ENCODE measurements around the gene GHR. TPM values are rescaled to one million over a fixed set of nuclear protein-coding genes. Genes with fewer than 3 reads are reported as not detected.

GHR gene
- total and polyA plus RNA-seq, 10 of the 15 experiments (the other 5 are each of a cell fraction or from before 2014, with no cell fraction given): 0.23 to 10.2 (median 0.48) TPM

GRCh38 chr5:42632354-42632900, 209.2 kb downstream of the GHR start:
- TF ChIP-seq CHD4 (IDR thresholded peaks at IDR 0.05) (no peak), SIN3A (IDR thresholded peaks at IDR 0.05; ENCODE audit: low read depth, low read length) (no peak), PRDM15 (CRISPR knock-in tag; IDR thresholded peaks at IDR 0.05) (no peak), SMC3 (IDR thresholded peaks at IDR 0.05; ENCODE audit: borderline replicate concordance, low read length) (no peak)
- H2AFZ ChIP-seq (ENCODE audit: control insufficient read depth, low read depth, low read length): no peak overlapping the region
- no TSS peak for BruUV-seq (replicated peaks)
- no peaks in the 10 kb centered on the region for H3K9me3 ChIP-seq (replicated peaks; ENCODE audit: control insufficient read depth, insufficient read depth, low read length)
- ChIA-PET RAD21 (ENCODE audit: unreplicated experiment) (no interaction called here), POLR2A (interaction anchor here (0.6 kb wide), 1 partner anchor 115 kb away, joined by 3 read pairs; no protein-coding TSS in a partner anchor), CTCF (interaction anchor here (1.0 to 1.4 kb wide), 2 partner anchors 210 to 936 kb away, joined by 3 read pairs; no protein-coding TSS in a partner anchor), SMC1A (ENCODE audit: uncharacterized antibody, unreplicated experiment) (interaction anchor here (1.1 to 1.3 kb wide), 3 partner anchors 9 to 49 kb away, joined by 3 read pairs; no protein-coding TSS in a partner anchor)
- H3K79me2 ChIP-seq (ENCODE audit: control insufficient read depth, insufficient read depth, low read length): no peaks in the 10 kb centered on the region
- intact Hi-C loops (cut with micrococcal nuclease; ENCODE audit: unreplicated experiment): no loop called here
- no peaks in the 10 kb centered on the region for H3K36me3 ChIP-seq (ENCODE audit: control insufficient read depth in 2 of 2, insufficient read depth in 2 of 2, low read length in 1 of 2)
- 0% methylated on average over 1 of the region's 1 CpG for WGBS (ENCODE audit: insufficient coverage, insufficient replicate concordance, low lambda C conversion rate, missing lambda C conversion rate)
- H3K4me3 ChIP-seq: no peak overlapping the region
- no peak overlapping the region for H3K27ac ChIP-seq (ENCODE audit: control insufficient read depth, insufficient read depth)
- FAIRE-seq: no peak
- H3K27me3 ChIP-seq (replicated peaks in 1 of 2; ENCODE audit: control insufficient read depth in 2 of 2, insufficient read depth in 2 of 2, low read length in 1 of 2): no peaks in the 10 kb centered on the region; a peak in 1 of 4 replicates
- no peak overlapping the region for H3K9ac ChIP-seq (ENCODE audit: control insufficient read depth, insufficient read depth, low read length)
- no peaks in the 10 kb centered on the region for H3K4me1 ChIP-seq (ENCODE audit: control insufficient read depth, insufficient read depth, low read length)
- no peaks in the 10 kb centered on the region for H4K20me1 ChIP-seq (ENCODE audit: control insufficient read depth, insufficient read depth)
- DNase-seq (ENCODE audit: low read depth, low spot score): no peak
- in situ Hi-C loops (cut with MboI): no loop called here
- no peak overlapping the region for H3K4me2 ChIP-seq (ENCODE audit: control insufficient read depth, insufficient read depth)
- no peak for ATAC-seq

All from GM12878 (cell line).